ENCODE results near the gene ATG16L1. TPM values are rescaled to one million over a fixed set of nuclear protein-coding genes. Genes with fewer than 3 reads are reported as not detected.

The ATG16L1 gene
- polyA plus RNA-seq, 1 donor: 17.4 TPM

DNA sequence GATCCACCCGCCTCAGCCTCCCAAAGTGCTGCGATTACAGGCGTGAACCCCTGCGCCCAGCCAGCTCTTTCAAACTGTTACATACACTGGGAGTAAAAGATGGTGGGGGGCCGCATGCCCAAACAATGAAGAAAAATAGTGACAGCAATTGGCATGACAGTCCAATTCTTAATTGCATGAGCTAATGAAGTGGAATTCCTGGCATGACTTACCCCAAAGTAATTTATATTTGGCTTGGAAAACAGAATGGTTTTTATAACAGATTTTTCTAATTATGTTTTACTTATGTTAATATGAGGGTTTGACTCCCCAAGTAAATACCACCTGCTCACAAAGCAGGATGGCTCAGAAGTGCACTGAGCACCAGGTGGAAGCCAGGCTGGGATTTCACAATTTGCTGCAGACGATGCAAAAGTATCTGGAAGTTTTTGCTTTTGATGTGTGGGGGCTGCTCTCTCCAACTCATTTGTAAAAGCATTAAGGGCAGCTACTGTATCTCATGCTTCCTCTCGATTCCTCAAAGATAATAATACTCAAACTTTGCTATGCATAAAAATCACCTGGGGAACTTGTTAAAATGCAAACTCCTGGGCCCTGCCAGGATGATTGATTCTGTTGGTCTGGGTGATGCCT, 24.0 kb upstream of the ATG16L1 start:
- no peak for DNase-seq (ENCODE audit: low read depth)

DNA sequence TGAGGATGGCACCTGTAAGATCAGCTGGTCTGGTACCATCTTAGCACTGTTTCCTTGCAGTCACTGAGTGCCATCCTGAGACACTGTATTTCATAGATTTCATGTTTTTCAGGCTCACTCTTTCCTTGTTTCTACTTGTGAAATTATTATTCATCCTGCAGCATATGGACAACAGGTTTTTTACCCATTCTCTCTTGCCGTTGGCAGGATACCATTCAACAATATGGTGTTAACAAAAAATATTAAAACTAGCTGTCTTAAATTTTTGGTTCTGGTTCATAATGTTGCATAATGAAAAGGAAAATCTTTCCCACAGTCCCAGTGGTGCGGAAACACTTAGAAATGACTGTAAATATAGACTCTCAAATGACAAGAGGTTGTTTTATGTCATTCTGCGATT, 23.1 kb upstream of the ATG16L1 start:
- no peak for DNase-seq (ENCODE audit: low read depth)

DNA sequence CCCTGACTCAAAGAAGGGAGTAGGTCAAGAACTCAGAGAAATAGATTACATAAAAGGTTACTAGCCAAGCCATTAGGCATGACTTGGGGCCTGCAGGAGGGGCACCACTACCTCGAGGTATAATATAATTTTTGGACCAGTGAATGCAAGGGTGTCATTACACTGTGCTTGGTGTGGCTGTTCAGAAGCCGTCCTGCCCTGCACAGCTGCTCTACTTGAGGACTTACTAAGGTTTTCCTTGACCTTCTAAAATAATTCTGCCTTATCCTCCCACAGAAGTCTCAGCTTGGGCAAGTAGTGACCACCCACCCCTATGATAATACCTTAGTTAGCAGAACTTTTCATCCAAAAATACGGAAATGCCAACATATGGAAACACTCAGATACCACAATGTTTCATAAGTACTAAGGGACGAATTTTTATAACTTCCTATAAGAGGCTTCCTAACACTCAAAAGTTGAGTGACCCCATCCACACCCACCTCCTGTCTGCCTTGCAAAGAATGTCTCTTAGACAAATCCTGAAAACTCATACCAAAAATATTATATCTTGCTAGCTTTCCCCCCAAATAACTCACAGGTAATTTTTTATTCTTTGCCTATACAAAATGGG, 17.7 kb upstream of the ATG16L1 start:
- no peak for DNase-seq (ENCODE audit: low read depth)

DNA sequence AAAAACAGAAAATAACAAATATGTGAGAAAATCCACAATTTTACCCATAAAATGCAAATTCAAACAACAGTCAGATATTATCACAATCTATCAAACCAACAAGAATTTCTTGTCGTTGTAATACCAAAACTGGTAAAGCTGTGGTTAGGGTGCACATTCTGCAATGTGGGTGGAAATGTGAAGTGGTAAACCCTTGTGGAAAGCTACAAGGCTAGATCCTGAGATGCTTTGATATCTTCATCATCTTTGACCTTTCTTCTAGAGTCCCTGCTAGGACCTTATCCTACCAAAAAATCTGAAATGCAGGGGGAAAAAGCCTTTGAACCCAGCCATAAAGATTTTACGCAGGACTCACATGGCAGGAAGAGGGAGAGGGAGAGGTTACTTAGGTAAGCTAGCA, 17.2 kb upstream of the ATG16L1 start:
- no peak for DNase-seq (ENCODE audit: low read depth)

DNA sequence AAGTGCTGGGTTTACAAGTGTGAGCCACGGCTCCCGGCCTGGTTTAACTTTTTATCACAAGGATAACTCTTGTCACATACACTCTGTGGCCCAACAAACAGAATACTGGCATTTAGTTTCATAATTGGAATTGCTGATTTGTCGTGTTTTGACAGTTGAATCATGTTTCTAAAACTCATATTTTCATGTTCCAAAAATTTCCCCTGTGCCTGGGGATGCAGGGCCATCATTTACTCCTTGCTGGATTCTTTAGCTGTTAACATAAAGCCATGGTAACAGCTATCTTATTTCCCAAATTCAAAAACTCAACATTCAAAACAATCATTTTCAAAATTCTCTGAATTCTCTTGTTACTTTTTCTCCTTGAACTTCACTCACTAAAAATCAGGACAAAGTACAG, 16.5 kb upstream of the ATG16L1 start:
- DNase-seq (ENCODE audit: low read depth): no peak

DNA sequence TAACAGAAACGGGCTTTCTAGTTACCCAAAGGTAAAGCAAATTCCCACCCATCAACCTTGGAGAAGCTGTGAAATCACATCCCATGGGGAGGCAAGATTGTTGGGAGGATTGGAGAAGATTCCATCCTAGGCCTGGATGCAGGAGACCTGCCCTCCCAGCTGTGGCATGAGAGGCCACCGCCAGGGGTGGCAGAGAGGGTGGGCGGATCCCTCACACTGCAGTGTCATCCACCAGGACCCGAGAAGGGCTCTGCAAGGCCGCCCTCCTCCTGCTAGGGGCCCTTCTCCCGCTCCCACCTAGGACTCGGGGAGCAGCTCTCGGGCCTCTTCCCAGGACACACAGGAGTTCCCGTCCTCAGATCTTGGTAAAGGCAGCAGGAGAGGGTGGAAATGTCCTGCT, 15.5 kb upstream of the ATG16L1 start:
- DNase-seq (ENCODE audit: low read depth): no peak

DNA sequence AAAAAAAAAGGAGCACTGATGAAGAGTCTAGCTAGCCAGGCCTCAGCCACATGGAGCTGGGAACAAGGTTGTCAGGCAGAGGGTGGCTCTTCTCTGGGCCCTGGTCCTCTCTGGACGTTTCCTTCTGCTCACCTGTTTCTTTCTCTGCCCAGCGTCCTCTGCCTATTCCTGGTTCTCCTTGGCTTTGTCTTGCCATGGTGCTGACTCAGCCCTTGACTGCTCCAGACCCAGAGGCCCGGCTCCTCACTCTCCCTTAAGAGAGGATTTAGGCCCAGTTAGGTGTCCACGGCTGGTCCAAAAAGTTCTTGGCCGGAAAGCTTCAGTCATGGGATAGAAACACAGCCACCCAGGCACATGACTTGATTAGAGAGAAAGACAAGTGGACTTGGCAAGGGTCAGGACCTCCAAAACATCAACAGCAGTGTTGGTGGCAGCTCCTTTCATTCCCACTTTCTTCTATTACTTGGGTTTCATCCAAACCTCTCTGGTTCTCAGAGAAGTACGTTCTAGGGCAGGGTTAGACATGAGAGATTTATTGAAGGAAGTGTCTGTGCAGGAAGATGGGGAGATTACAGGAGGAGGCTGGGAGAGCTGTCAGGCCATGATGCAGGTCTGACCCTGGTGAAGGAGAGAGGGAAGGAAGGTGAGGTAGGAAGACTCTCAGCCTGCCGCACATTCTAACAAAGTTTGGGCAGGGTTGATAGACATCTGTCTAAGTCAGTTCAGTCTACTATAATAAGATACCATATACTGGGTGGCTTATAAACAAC, 14.5 kb upstream of the ATG16L1 start:
- no peak for DNase-seq (ENCODE audit: low read depth)

DNA sequence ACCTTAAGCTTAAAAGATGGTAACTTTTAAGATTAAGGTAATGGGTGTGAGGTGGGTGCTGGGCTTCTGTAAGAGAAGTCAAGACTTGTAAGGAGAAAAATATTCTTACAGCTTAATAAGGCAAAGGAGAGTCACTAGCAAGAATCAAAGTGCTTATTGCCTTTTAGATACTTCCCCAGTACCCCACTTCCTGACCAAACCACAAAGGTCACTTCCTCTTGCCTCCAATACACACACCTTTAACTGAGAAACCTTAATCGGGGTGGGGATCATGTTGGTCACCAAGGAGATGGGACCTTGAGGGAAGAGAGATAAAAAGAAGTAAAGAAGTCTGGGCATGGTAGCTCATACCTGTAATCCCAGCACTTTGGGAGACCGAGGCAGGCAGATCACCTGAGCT, 10.6 kb upstream of the ATG16L1 start:
- DNase-seq (ENCODE audit: low read depth): no peak

DNA sequence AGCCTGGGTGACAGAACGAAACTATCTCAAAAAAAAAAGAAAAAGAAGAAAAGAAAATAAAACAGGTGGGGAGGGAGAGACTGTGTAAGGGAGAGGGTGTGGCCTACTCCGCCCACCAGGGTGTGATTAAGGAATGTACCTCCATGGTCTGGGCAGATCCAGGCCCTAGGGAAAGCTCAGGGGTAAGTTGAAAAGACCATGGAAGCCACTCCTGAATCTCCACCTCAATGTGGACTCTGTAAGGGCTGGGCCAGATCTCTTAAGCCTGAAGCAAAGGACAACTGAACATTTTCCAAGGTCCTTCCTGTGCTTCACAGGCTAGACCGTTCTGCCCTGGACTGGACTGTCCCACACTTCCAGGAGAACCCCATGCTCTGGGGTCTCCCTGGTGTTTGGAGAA, 9.7 kb upstream of the ATG16L1 start:
- no peak for DNase-seq (ENCODE audit: low read depth)

DNA sequence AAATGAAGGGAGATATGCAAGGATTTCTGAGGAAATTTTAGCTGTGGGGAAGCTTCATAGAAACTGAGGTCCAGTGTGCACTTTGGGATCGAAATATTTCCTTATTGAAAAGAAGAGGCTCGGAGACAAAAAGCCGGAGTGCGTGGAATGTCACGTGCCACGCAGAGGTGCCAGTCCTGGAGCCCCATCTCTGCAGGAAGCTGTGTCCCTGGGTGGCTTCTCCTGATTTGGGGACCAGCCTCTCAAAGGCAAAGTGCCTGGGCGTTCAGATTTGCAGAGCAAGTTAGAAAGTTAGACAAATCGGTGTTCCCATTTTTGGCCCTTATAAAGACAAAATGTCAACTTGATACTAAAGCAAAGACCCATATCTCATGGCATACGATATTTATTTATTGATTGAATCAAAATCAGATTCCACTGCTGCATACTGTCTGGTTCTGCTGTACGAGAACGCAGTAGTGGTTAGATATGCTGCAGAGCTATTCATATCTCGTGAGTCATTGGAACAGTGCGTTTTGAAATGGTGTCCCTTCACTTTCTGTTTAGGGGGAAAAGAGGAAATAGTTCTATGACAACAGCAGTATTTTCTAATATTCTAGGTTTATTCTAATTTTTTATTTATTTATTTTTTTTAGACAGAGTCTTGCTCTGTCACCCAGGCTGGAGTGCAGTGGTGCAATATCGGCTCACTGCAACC, 9.1 kb upstream of the ATG16L1 start:
- no peak for DNase-seq (ENCODE audit: low read depth)

DNA sequence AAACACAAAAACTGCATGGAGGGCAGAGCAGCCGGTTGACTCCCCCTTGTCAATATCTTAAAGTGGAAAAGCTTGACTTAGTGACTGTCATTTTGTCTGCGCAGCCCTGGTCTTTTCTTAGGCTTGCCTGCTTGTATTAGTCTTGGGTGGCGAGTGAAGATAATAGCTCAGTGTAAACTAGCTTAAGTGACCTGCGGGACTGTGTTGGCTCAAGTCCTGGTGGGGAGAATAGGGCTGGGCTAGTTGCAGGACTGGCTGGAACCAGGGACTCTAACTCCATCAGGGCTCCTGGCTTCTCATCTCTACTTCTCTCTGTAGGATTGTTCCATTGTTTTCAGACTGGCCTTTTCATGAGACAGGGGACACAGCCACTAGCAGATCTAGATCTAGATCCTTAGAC, 8.1 kb upstream of the ATG16L1 start:
- no peak for DNase-seq (ENCODE audit: low read depth)

DNA sequence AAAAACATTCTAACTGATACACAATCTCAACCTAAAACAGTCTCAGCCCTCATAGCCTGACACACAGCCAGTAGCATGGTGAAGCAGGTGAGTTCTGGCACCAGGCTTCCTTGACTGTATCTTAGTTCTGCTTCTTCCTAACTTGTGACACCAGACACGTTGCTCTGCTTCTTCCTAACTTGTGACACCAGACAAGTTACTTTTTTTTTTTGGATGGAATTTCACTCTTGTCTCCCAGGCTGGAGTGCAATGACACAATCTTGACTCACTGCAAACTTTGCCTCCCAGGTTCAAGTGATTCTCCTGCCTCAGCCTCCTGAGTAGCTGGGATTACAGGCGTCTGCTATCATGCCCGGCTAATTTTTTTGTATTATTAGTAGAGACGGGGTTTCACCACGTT, 6.7 kb upstream of the ATG16L1 start:
- DNase-seq (ENCODE audit: low read depth): no peak

DNA sequence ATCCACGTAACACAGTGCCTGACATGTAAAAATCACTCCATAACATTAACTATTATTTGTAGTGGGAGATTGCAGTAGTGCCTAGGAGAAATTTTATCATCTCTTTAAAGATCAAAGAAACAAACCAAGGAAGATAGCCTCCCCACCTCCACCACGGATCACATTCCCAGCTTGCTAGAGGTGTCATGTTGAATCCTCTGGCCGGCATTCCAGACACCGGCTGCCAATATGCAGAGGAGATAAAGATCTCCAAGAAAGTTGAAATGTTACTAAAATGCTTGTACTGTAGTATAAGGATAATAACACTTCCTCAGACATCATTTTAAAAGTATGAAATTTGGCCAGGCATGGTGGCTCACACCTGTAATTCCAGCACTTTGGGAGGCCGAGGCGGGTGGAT, 6.1 kb upstream of the ATG16L1 start:
- DNase-seq (ENCODE audit: low read depth): no peak

DNA sequence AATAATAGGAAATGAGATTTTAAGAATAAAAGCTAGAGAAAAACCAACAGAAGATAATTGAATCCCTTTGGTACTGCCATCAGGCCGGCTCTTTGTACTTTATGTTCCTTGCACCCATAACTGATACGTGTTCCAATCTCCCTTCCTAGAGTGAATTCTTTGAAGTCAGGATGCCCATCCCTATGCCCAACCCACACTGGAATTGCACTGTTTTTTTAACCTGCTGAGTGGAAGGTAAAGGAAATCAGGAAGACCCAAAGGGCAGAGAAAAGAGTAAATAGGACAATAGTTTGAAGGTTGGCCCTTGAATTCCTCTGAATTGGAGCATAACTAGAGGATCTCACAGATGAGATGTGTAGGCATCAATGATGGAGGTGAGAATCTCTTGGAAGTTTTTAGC, 4.4 kb upstream of the ATG16L1 start:
- no peak for DNase-seq (ENCODE audit: low read depth)

DNA sequence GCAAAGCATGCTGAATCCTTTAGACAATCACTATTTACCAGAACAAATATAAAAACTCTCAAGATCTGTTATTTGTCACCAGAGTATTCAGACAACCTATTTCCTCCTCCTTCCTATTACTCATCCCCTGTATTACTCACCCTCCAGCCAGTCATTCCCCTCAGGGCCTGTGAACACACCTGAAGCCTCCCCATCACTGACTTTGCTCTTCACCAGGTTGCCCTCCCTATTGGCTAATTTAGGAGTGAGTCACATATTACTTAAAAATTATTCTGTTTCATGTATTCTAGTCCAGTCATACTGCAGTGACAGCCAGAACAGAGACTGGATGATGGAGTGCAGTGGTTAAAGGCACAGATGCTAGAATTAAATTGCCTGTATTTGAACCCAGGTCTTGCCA, 3.7 kb upstream of the ATG16L1 start:
- no peak for DNase-seq (ENCODE audit: low read depth)

DNA sequence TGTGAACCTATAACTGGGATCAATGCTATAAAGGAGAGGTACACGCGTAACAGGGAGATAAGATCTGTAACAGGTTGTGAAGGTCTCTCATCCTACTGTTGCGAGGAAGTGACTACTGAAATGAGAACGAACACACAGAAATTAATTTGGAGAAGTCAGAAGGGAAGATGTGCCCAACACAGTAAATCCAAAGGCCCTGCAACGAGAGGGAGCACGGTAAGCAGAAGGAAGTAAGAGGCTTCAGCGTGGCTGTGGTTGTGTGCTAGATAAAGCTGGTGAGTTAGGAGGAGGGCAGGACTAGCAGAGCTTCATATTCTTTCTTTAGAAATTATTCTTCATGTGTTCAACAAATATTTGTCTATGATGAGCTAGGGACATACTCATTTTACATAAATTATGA, 2.5 kb upstream of the ATG16L1 start:
- DNase-seq (ENCODE audit: low read depth): no peak

DNA sequence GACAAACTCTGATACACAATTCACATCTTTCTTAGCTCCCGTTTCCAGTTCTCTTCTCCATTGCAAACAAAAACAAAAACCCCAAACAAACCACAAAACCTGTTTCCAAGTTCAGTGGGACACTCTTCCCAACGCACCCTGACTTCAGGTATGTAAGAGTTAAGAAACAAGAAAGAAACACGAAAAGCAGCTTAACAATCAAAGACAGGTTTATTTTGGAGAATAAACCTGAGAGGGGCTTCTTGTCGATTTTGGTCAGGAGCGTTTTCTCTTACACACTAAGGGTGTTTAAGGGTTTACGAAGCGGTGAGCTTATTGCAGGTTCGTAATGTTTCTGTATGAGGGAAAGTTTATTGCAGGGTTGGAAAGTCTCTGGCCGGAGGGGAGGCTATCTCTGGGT, 905 bp upstream of the ATG16L1 start:
- DNase-seq (ENCODE audit: low read depth): no peak

DNA sequence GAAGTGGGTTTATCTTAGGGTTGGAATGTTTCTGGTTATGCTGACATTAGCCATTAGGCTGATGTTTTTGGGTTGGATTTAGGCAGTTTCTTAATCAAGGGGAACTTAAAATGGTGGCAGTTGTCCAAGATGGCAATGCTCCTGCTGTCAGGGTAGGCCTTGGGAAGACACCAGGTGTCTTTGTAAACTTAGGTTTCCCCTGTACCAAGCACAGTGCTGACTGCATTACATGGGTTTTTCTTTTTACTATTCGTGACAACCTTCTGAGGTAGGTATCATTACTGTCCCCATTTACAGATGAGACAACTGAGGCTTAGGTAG, 528 bp upstream of the ATG16L1 start:
- DNase-seq (ENCODE audit: low read depth): no peak

DNA sequence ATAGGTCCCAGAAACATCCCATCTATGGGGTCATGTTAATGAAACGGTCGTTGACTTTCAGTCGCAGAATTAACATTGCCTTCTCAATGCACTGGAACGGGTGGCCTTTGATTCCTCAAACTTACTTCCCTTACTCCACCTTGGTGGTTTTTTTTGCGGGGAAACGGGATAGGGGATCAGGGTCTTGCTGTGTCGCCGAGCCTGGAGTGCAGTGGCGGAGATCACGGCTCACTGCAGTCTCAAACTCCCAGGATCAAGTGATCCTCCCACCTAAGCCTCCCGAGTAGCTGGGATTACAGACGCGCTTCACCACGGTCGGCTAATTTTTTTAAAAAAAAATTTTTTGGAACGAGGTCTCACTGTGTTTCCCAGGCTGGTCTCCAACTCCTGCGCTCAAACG, 754 bp downstream of the ATG16L1 start:
- no peak for DNase-seq (ENCODE audit: low read depth)

DNA sequence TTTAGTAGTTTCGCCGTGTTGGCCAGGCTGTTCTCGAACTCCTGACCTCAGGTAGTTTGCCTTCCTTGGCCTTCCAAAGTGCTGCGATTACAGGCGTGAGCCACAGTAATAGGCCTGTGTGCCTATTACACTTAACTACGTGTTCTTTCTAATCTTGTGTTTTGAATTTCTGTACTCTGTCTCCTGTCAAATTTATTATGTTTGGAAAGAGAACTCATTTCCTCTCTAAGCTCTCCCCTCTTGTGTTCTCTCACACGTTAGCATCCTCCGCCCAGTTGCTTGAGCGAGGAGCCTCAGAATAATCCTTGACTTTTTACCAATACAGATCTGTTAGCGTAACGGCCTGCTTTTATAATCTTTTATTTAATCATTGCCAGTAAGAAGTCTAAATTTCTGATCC, 3.7 kb downstream of the ATG16L1 start:
- DNase-seq (ENCODE audit: low read depth): no peak

DNA sequence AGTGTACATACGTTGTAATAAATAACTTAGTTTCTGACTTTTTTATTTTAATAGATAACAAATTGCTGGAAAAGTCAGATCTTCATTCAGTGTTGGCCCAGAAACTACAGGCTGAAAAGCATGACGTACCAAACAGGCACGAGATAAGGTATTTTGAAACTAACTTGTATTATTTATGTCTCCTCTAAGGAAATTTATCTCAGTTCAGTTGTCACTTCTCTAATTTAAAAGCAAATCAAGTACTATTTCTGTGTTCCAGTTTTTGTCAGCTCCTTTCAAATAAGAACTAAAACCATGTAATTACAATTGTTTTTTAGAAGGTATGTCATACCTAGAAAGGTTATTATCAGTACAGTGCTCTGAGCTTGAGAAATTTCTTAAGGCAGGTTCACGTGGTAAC, 4.6 kb downstream of the ATG16L1 start:
- DNase-seq (ENCODE audit: low read depth): no peak

DNA sequence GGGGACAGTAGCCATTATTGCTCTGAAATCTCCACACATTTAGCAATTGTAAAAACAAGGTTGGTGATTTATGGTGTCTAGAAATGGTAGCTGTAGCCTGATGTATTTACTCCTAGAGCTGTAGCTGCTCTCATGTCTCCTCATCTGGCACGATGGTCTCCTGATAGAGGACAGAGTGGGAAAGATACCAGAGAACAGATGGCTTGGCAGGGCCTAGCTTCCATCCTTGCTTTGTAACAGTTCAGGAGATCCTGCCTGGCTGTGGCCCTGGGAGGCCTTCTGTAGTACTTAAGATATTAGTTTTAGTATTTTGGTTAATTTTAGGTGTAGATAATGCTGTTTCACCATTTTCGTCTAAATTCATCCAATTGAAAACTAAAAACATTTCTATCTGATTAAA, 6.7 kb downstream of the ATG16L1 start:
- no peak for DNase-seq (ENCODE audit: low read depth)

DNA sequence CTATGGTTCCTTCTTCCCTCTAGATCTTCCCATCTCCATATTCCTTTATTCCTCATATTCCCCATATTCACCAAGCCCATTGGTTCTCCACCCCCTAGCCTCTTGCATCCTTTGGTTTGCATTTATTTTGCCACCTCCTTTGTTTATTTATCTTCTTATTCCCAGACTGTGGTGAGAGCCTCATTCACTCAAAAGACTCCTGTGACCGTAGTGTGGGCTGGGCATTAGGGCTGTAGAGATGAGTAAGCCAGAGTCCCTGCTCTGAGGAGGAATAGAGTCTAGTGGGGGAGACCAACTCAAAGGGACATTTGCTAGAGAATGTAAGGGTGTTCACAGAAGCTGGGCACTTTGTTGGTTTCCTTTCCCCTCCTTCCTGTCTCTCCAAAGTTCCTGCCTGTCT, 8.3 kb downstream of the ATG16L1 start:
- no peak for DNase-seq (ENCODE audit: low read depth)
